GM19023 (cell line): ENCODE data around the gene BAIAP2L1.

ENCODE experiments used
- ATAC-seq: cut with Tn5 transposase; IDR thresholded peaks from one replicate; pipeline ENCODE4 v1.9.1; 2021; ENCODE audit warnings: mild to moderate bottlenecking, moderate library complexity; ENCODE audit not compliant: unreplicated experiment

The BAIAP2L1 gene

DNA sequence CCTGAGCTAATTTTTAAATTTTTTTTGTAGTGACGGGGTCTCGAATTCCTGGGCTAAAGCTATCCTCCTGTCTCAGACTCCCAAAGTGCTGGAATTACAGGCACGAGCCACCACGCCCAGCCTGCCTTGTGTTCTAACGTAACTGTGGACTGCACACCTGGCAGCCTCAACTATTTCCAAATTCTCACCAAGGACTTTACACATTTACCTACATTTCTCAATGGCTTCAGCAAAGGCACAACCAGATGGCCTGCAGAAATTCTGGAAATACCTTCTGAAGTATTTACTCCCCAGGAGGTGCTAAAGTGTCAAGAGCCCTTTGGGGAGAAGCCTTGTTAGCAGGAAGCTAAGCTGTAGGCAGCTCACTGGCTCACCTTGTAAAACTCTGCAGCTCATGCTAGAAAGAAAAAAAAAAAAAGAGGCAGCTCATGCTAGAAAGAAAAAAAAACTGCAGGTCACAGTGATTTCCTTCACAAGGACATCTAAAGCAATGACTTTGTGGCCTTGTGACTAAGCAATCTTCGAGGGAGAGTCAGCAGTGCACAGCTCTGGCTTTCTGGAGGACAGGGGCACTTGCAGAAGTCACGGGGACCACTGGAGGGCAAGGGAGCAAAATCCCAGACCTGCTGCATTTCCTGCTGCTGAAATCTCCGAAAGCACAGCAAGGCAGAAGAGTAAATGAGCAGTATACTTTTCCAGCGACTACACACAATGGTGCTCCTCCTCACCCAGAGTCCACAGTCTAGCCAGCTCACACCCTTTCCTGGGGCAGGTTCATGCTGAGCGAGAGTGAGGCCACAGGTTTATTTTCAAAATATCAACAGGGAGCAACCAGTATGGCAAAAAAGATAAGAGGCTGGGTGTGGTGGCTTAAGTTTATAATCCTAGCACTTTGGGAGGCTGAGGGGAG is 40.4 kb downstream of the BAIAP2L1 start:
- no peak for ATAC-seq

DNA sequence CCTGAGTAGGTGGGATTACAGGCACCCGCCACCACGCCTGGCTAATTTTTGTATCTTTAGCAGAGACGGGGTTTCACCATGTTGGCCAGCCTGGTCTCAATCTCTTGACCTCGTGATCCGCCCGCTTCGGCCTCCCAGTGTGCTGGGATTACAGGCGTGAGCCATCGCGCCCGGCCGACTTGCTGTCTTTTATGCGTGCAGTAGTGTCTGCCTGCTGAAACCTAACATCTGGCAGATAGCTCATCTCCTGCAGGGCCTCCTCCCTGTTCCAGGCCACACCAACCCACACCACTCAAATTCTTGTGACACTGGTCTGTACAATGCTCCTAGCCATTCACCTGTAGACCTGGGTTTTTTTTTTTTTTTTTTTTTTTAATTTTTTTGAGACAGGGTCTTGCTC is 41.5 kb downstream of the BAIAP2L1 start:
- no peak for ATAC-seq

GRCh38 chr7:98358706-98359105 is 42.2 kb downstream of the BAIAP2L1 start:
- no peak for ATAC-seq

- ATAC-seq, result no peak
These were observed 43.1 kb downstream of the BAIAP2L1 start for GRCh38 chr7:98357751-98358161.

GRCh38 chr7:98355250-98355538 is 45.7 kb downstream of the BAIAP2L1 start:
- ATAC-seq, result no peak

DNA sequence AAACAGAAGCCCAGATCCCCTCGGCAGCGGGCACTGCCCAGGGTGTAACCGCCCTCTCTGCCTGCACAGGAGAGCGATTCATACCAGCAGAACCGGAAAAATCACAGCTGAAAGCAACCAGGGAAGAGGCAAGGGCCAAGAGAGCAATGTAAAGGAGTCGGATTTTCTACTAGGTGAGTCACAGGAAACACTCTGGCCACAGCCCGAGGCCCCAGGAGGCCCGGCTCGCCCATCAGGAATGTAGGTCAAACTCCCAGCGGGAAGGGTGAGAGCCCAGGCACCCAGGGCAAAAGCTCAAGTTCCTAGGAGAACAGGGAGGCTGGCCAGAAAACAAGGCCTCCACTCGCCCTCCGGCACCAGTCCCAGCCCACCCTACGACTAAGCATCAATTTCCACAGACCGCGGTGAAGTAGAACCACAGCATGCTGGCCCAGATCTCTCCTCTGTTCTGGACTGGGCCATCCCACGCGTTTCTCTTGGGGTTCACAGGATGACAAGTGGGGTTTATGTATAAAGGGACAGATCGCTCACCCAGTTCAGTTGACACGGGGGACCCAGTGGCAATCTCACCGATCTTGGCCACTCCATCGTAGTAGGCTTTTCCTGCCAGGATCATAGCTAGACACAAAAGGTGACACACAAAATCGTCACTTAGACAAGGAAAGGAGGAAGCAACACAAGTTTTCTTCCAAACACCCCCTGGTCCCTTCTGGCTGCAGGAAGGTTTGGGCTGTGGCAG is 46.2 kb downstream of the BAIAP2L1 start:
- ATAC-seq, result no peak

DNA sequence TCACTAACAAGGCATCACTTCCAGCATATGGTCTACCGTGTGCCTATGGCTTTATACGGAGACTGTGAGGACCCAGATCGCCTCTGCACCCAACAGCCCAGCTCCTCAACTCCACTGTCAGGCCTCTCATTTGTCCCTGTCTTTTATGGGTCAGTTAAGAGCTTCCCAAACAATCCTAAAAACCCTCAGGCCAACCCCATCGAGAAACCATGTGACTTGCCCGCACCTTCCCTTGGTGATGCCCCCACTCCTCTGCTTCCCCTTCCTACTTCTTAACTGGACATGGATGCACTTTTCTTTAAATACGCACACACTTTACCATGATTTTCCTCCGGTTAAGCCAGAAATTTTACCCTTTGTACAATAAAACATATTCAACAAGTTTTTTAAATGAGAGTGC is 46.8 kb downstream of the BAIAP2L1 start:
- no peak for ATAC-seq

GRCh38 chr7:98352621-98353020 is 48.3 kb downstream of the BAIAP2L1 start:
- no peak for ATAC-seq

- no peak for ATAC-seq
These were observed 49.8 kb downstream of the BAIAP2L1 start for GRCh38 chr7:98351136-98351535.

DNA sequence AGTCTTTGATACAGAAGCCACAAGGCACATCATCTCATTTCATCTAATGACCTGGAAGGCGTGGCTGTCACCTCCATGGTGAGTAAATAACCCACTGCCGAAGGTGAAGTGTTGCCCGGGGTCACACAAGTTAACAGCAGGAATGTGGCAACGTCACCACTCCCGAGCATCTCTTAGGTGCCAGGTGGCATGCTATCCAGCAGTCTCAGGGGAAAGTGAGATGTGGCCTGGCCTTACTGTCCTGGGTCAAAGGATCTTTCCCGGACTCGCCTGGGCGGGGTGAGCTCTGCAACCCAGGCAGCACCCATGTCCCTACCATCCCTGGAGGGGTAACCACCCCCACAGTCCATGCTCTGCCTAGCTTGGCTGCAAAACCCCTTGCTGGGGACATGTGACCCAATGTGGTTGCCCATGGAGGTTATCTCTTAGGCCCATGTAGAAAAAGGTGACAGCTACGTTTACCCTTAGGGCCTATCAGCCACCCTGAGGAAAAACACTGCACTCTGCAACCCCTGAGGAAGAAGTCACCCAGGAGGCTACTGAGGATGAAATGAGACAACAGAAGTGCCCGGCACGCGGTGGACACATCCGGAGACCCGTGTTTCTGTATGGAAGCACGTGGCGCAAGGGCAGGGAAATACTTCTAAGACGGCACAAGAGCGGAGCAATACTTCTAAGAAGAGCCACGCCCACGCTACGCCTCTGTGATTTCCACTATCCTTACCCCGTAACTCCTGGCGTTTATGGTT is 52.0 kb downstream of the BAIAP2L1 start:
- ATAC-seq, result no peak

GRCh38 chr7:98346515-98347069 is 54.3 kb downstream of the BAIAP2L1 start:
- ATAC-seq, result no peak

DNA sequence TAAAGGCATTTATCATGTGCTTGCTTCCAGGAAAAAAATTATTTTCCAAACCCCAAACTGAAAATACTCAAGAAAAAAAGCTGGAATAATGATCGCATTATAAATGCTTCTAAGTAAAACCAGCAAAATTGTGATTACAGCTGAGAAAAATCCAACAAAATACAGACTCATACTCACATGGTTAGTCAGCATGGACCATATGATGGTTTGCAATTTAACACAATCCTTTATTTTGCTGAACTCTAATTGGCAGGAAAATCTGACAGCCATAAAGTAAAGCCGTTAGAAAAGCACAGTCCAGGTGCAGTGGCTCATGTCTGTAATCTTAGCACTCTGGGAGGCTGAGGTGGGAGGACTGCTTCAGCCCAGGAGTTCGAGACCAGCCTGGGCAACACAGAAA is 59.8 kb downstream of the BAIAP2L1 start:
- no peak for ATAC-seq

DNA sequence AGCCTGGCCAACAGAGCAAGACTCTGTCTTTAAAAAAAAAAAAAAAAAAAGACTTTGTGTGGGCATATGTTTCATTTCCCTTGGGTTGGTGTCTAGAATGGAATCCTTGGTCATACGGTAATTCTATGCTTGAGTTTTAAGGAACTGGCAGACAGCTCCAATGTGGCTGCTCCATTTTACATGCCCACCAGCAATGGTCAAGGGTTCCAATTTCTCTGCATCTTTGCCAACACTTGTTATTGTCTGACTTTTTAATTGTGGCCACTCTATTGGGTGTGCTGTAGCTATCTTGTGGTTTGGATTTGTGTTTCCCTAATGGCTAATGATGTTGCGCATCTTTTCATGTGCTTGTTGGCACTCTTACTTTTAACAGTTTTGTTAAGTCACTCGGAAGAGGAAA is 61.8 kb downstream of the BAIAP2L1 start:
- no peak for ATAC-seq

GRCh38 chr7:98338441-98338840 is 62.4 kb downstream of the BAIAP2L1 start:
- no peak for ATAC-seq

DNA sequence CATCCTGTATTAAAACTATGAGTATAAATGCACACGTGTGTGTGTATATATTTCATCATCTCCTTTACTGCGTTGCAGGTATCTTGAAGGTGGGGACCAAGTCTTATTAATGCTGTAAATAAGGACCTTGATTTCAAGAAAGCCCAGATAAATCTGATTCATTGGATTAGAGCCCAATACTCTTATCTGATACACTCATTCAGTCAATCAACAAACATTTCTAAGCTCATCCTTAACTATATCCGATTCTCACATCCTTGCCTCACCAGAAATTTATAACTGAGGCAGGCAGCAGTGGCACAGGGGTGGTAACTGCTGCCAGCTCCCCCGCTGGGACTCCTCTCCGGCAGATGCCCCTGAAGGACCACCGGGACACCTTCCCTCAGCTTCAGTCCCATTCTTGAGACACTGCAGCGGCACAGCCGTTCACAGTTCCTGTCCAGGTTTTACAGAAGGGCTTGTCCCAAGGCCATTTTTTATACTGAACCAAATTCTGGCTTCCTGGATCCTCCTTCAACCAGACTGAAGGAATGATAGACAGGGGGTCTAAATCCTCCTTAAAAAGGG is 65.4 kb downstream of the BAIAP2L1 start:
- no peak for ATAC-seq

GRCh38 chr7:98334081-98334480 is 66.8 kb downstream of the BAIAP2L1 start:
- ATAC-seq, result no peak

DNA sequence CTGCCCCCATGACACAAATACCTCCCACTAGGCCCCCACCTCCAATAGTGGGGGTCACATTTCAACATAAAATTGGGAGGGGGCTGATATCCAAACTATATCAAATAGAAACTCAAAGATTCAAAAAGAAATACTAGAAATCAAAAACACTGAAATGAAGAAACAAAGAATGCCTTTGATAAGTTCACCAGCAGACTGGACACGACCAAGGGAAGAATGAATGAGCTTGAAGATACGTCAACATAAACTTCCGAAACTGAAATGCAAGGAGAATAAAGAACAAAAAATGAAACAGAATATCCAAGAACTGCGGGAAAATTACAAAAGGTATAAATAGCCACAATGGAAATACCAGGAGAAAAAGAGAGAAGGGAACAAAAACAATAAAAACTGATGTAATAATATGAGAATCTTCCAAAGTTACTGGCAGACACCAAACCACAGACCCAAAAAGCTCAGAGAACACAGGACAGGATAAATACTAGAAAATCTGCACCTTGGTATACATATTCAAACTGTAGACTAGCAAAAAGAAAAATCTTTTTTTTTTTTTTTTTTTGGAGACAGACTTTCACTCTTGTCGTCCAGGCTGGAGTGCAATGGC is 69.9 kb downstream of the BAIAP2L1 start:
- ATAC-seq, result no peak

DNA sequence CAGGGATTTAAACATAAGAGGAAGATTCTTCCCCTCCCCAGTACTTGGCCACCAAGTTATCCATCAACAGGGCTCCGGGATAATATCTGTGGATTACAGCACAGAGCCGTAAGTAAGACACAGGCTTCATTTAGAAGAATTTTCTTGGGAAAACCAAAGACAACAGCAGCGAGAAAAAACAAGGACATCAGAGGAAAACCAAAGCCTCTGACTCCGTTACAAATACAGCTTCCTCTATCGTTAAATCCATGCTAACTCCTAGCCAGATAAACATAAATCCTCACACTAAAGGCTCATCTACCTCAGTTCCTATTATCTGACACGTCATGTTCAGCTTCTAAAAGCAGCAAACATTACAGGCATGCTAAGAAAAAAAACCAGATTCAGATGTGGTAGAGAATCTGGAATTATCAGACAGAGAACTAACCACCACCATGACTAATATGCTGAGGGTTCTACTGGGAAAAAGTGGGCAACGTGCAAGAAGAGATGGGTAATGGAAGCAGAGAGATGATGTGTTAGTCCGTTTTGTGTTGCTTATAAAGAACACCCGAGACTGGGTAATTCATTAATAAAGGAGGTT is 71.0 kb downstream of the BAIAP2L1 start:
- ATAC-seq, result no peak

- ATAC-seq, result no peak
These were observed 71.6 kb downstream of the BAIAP2L1 start for GRCh38 chr7:98329100-98329790.

DNA sequence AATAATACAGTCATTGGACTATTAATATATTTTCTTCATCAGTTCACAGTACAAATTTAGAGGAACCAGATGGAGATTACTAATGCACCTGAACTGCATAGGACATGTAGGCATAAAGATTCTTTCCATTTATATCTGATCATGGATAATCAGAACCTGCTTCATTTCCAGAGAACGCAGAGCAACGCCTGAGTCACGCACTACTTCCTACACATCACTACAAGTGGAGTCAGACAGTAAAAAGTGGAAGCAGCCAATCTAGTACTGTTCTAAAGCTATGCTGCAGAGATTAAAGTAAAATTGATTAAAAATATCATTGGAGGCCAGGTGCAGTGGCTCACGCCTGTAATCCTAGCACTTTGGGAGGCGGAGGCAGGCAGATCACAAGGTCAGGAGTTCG is 76.1 kb downstream of the BAIAP2L1 start:
- no peak for ATAC-seq
